SIG-M5 treated with dmso at 0.1 percent for 504 hours (cell line): ENCODE data around the gene FNBP1L.

Experiments used
- DNase-seq: peaks from one replicate; lab custom pipeline; 2025; ENCODE audit not compliant: unreplicated experiment; lab: John Stamatoyannopoulos, UW

Gene FNBP1L

GRCh38 chr1:93483606-93484005 is 35.7 kb downstream of the FNBP1L start:
- no peak for DNase-seq

GRCh38 chr1:93488207-93488606 is 40.3 kb downstream of the FNBP1L start:
- DNase-seq: no peak

- no peak for DNase-seq
These were observed 41.8 kb downstream of the FNBP1L start for GRCh38 chr1:93489756-93490155.

- peak; percentile 43 for DNase-seq
These were observed 42.4 kb downstream of the FNBP1L start for GRCh38 chr1:93490357-93490756.

- DNase-seq: no peak
These were observed 48.0 kb downstream of the FNBP1L start for GRCh38 chr1:93495911-93496310.

- no peak for DNase-seq
These were observed 48.6 kb downstream of the FNBP1L start for GRCh38 chr1:93496520-93496919.

- no peak for DNase-seq
These were observed 51.2 kb downstream of the FNBP1L start for GRCh38 chr1:93499075-93499474.

GRCh38 chr1:93499533-93499932 is 51.6 kb downstream of the FNBP1L start:
- no peak for DNase-seq

GRCh38 chr1:93500275-93500674 is 52.4 kb downstream of the FNBP1L start:
- no peak for DNase-seq

- no peak for DNase-seq
These were observed 53.5 kb downstream of the FNBP1L start for GRCh38 chr1:93501399-93501798.

- DNase-seq: no peak
These were observed 54.0 kb downstream of the FNBP1L start for GRCh38 chr1:93501829-93502369.

- no peak for DNase-seq
These were observed 54.7 kb downstream of the FNBP1L start for GRCh38 chr1:93502571-93502970.

- DNase-seq: no peak
These were observed 55.2 kb downstream of the FNBP1L start for GRCh38 chr1:93503163-93503562.

GRCh38 chr1:93503816-93504215 is 55.9 kb downstream of the FNBP1L start:
- no peak for DNase-seq

- DNase-seq: no peak
These were observed 56.5 kb downstream of the FNBP1L start for GRCh38 chr1:93504247-93505033.

- DNase-seq: no peak
These were observed 58.2 kb downstream of the FNBP1L start for GRCh38 chr1:93506126-93506525.

- no peak for DNase-seq
These were observed 68.2 kb downstream of the FNBP1L start for GRCh38 chr1:93516164-93516563.

GRCh38 chr1:93518516-93518915 is 70.6 kb downstream of the FNBP1L start:
- no peak for DNase-seq

GRCh38 chr1:93519199-93519829 is 71.4 kb downstream of the FNBP1L start:
- no peak for DNase-seq

GRCh38 chr1:93521618-93522017 is 73.7 kb downstream of the FNBP1L start:
- no peak for DNase-seq

GRCh38 chr1:93522721-93523120 is 74.8 kb downstream of the FNBP1L start:
- DNase-seq: no peak

- DNase-seq: no peak
These were observed 77.5 kb downstream of the FNBP1L start for GRCh38 chr1:93525431-93525830.
